Stimulated activated CD4-positive, alpha-beta T cell treated with anti-CD3 and anti-CD28 coated beads, Interleukin-2, amount 100 ng/mL, for 48 hours (primary cell): Measurements from ENCODE around the gene SZRD1.

Source experiments
- DNase-seq, 2 donors: peaks; one replicate each; pipeline ENCODE4 v3.0.0-alpha.2; 2020

The SZRD1 gene

GRCh38 chr1:16441282-16441665 is 74.2 kb downstream of the SZRD1 start:
- no peak for DNase-seq

DNA sequence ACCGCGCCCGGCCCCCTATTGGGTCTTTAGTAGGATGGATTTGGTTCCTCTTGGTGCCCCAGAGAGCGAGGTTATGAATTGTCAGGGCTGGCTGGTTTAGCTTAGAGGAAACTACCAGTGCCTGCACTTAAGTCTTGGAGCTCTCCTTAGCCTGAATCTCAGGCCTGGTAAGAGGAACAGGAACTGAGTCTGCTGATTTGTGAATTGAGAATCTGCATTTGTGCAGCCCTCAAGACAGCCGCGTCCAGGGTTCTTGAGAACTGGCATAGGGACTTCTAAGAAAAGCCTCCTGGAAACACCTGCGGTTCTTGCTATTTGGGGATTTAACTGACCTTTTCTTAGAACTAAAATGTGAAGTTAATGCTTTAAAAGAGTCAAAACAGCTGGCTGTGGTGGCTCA is 75.2 kb downstream of the SZRD1 start:
- DNase-seq, result no peak

GRCh38 chr1:16442941-16443340 is 75.9 kb downstream of the SZRD1 start:
- DNase-seq, result no peak

- no peak for DNase-seq
Measured at GRCh38 chr1:16443975-16444770, 77.1 kb downstream of the SZRD1 start.

DNA sequence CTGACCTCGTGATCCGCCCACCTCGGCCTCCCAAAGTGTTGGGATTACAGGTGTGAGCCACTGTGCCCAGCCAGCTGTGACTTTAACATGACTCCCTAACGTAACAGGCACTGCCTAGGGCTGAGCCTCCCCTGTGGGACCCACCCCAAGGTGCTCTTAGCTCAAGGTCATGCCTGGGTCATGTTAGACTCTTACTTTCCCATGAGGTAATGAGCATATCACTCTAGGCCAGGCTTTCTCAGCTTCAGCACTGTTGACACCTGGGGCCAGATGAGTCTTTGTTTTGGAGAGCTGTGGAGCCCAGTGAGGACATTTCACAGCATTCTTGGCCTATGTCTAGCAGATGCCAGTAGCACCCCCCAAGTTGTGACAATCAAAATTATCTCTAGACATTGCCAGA is 78.0 kb downstream of the SZRD1 start:
- no peak for DNase-seq

DNA sequence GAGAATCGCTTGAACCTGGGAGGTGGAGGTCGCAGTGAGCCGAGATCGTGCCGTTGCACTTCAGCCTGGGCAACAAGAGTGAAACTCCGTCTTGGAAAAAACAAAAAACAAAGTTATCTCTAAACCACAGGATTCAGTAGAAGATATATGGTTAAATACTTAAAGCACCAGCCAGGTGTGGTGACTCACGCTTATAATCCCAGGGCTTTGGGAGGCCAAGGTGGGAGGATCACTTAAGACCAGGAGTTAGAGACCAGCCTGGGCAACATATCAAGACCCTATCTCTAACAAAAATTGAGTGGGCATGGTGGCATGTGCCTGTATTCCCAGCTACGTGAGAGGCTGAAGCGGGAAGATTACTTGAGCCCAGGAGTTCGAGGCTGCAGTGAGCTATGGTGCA is 79.1 kb downstream of the SZRD1 start:
- DNase-seq, result no peak

GRCh38 chr1:16447641-16448040 is 80.6 kb downstream of the SZRD1 start:
- DNase-seq, result no peak
